GM18868 (cell line): Measurements from ENCODE around the gene PLK2.
A peak's percentile ranks its signal among the peaks of the same experiment; 100 is the strongest.

Experiments
- ATAC-seq: cut with Tn5 transposase; IDR thresholded peaks from one replicate; pipeline ENCODE4 v1.9.1; 2021; ENCODE audit warnings: mild to moderate bottlenecking, moderate library complexity; ENCODE audit not compliant: unreplicated experiment

Gene PLK2

GRCh38 chr5:58481066-58481676 lies 21.3 kb upstream of the PLK2 start:
- ATAC-seq, result no peak

- no peak for ATAC-seq
These were observed 18.0 kb upstream of the PLK2 start for GRCh38 chr5:58477760-58478376.

- no peak for ATAC-seq
These were observed 15.5 kb upstream of the PLK2 start for GRCh38 chr5:58475404-58475803.

GRCh38 chr5:58469896-58470295 lies 10.0 kb upstream of the PLK2 start:
- ATAC-seq, result no peak

- ATAC-seq, result peak; percentile 100
These were observed 7.1 kb upstream of the PLK2 start for GRCh38 chr5:58466939-58467338.

GRCh38 chr5:58462623-58463230 lies 2.8 kb upstream of the PLK2 start:
- ATAC-seq, result peak; percentile 6

- no peak for ATAC-seq
These were observed 2.3 kb upstream of the PLK2 start for GRCh38 chr5:58462154-58462553.

- peak; percentile 82 for ATAC-seq
These were observed 923 bp upstream of the PLK2 start for GRCh38 chr5:58460732-58461286.

GRCh38 chr5:58459146-58460001 lies 512 bp downstream of the PLK2 start:
- no peak for ATAC-seq

GRCh38 chr5:58458743-58459145 lies 1.1 kb downstream of the PLK2 start:
- no peak for ATAC-seq

- no peak for ATAC-seq
These were observed 1.6 kb downstream of the PLK2 start for GRCh38 chr5:58458141-58458742.

GRCh38 chr5:58457050-58457449 lies 2.8 kb downstream of the PLK2 start:
- no peak for ATAC-seq

GRCh38 chr5:58456486-58456885 lies 3.4 kb downstream of the PLK2 start:
- no peak for ATAC-seq

- ATAC-seq, result no peak
These were observed 3.9 kb downstream of the PLK2 start for GRCh38 chr5:58456026-58456425.

GRCh38 chr5:58455480-58455879 lies 4.4 kb downstream of the PLK2 start:
- no peak for ATAC-seq

GRCh38 chr5:58455066-58455465 lies 4.8 kb downstream of the PLK2 start:
- ATAC-seq, result no peak

GRCh38 chr5:58454025-58454424 lies 5.9 kb downstream of the PLK2 start:
- no peak for ATAC-seq

GRCh38 chr5:58453306-58453705 lies 6.6 kb downstream of the PLK2 start:
- no peak for ATAC-seq

GRCh38 chr5:58452566-58453258 lies 7.2 kb downstream of the PLK2 start:
- ATAC-seq, result no peak
